ENCODE results near the gene USP48.
"Not testable (repeated sequence)": the region's sequence is repeated elsewhere in the genome, so short reads cannot be mapped to it uniquely, and the experiment has no call there.

Gene USP48

GRCh38 chr1:21634806-21635535 is 148.0 kb downstream of the USP48 start:
- no peak for DNase-seq (ENCODE audit: low spot score)

- DNase-seq (ENCODE audit: low spot score), result no peak
Measured at GRCh38 chr1:21633992-21634805, 148.8 kb downstream of the USP48 start.

GRCh38 chr1:21633141-21633755 is 149.7 kb downstream of the USP48 start:
- DNase-seq (ENCODE audit: low spot score), result no peak

- no peak for DNase-seq (ENCODE audit: low spot score)
Measured at GRCh38 chr1:21631944-21632887, 150.7 kb downstream of the USP48 start.

GRCh38 chr1:21631590-21631943 is 151.4 kb downstream of the USP48 start:
- not testable (repeated sequence) for DNase-seq (ENCODE audit: low spot score)

GRCh38 chr1:21630571-21631343 is 152.2 kb downstream of the USP48 start:
- no peak for DNase-seq (ENCODE audit: low spot score)

- no peak for DNase-seq (ENCODE audit: low spot score)
Measured at GRCh38 chr1:21629971-21630370, 153.0 kb downstream of the USP48 start.

GRCh38 chr1:21628798-21629393 is 154.1 kb downstream of the USP48 start:
- no peak for DNase-seq (ENCODE audit: low spot score)
